DMS114 treated with DMSO at 0.1 percent for 48 hours (cell line): ENCODE results near the gene CYP3A7.
"Not testable (repeated sequence)": the region's sequence is repeated elsewhere in the genome, so short reads cannot be mapped to it uniquely, and the experiment has no call there.

Experiments used
- DNase-seq: peaks from one replicate; lab custom pipeline; 2025; ENCODE audit not compliant: unreplicated experiment; lab: John Stamatoyannopoulos, UW

Gene CYP3A7

GRCh38 chr7:99742737-99743394, 7.9 kb upstream of the CYP3A7 start:
- no peak for DNase-seq

DNA sequence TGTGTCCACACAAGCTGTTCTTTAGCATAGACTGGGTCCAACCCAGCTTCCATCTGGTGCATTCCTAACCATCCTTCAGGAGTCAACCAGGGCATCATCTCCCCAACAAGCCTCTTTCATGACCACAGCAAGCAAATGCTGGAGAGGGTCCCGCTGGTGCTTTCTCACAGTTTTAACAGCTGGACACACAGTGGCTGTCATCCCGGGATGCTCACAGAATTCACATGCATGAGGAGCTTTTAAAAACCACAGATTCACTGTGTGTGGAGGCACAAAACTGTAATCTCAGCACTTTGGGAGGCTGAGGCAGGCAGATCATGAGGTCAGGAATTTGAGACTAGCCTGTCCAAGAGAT, 6.4 kb upstream of the CYP3A7 start:
- DNase-seq = no peak

DNA sequence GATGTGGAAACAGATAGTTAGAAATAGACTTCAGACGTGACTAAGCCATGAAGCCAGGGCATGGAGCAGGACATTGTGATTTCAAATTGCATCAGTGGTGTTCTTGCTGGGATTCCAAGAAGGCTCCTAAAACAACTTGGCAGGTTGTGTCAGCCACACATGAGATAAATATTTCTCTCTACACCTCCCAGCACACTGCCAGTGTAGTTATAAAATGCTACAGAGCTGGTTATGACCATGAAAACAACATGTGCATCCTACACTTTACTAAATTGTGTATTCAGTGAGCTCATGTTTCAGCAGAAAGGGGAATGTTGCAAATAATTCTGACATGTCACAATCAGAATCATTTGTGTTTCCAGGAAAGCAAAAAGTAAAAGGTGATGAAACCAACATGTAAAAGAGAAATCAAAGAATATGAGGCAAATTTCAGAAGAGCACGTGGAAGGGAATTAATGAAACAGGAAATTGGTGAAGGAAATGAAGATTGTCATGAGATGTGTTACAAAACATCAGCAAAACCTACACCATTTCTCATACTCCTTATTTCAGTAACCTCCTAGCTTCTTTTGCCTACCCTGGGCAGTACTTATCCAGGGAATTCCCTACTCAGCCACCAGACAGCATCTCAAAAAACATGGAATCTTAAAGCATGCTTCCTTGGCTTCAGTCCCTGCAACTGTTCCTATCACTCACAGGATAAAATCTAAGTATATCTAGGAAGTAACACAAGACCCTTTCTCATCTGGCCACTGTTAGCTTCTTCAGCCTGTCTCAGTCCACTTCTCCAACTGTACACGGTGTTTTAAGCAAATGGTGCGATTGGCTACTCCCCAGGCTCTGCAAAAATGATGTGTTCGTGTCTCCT, 5.8 kb upstream of the CYP3A7 start:
- DNase-seq = no peak

DNA sequence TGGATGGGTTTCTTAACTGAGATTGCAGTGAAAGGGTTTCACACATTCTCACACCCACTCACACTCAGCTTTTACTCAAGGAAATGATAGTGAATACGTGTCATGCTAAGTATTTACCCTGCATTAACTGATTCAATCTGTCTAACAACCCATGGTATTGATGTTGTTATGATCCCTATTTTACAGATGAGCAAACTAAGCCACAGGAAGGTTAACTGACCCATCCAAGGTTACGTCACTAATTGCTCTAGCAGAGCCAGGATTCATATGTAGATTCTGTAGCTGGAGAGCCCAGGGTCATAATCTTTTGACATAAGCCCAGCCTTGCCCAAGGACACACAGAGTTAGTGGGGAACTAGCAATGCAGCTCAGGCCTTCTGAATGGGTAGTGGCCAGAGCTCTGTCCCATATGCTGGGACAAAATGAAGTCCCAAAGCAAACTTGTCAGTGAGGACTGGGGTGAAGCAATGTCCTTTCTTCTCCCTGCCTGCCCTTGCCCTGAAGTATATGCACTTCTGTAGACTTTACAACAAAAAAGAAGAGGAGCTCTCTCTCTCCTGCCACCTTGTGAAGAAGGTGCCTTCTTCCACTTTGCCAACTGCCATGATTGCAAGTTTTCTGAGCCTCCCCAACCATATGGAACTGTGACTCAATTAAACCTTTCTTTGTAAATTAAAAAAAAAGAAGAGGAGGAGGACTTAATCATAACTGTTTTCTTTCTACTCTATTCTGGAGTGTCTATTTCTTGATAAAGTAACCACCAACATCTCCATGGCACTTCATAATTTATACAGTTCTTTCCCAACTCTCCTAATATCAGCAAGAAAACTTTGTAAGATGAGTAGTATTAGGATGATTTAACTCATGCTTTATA, 4.9 kb upstream of the CYP3A7 start:
- no peak for DNase-seq

- no peak for DNase-seq
These were observed 2.7 kb upstream of the CYP3A7 start for GRCh38 chr7:99737726-99738125.

DNA sequence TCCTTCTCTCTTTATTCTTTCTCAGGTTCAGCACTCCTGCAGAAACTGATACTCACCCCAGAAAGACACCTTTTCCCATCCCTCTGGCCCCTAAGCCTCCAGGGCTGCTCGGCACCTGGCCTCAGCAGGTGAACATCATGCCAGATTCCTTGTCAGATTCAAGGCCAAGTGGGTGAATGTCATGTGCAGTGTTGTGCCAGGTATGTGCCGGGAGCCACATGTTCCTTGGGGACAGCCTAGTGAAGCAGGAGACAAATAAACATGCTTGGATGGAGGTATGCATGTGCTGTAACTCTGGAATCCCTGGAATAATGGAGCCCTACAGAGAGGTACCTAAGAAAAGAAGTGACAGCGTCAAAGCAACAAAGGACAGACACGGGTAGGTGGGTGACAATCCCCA, 1.7 kb upstream of the CYP3A7 start:
- not testable (repeated sequence) for DNase-seq

- no peak for DNase-seq
These were observed 1.5 kb downstream of the CYP3A7 start for GRCh38 chr7:99733448-99733847.

GRCh38 chr7:99733003-99733402, 2.0 kb downstream of the CYP3A7 start:
- no peak for DNase-seq

DNA sequence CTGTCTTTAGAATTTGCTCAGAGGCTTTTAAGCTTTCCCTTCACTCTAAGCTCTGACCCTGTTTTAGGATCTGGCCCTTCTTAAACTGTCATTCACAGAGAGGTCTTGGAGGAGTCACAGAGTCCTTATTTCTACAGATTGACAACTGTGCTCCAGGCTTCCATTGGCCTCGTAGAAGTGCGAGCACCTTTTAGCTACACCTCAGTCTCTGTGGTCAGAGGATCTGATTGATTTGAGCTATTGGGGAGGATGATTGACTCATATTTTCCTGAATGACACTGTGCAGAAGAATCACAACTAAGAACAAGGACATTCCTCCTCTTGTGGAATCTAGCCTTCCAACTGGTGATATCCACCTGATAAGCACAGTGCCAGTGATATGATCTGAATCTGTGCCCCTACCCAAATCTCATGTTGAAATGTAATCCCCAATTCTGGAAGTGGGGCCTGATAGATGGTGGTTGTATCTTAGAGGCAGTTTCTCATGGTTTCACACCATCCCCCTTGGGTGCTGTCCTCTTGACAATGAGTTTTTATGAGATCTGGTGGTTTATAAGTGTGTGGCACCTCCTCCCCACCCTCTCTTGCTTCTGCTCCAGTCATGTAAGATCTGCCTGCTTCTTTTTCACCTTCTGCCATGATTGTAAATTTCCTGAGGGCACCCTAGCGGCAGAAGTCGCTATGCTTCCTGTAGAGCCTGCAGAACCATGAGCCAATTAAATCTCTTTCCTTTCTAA, 3.2 kb downstream of the CYP3A7 start:
- no peak for DNase-seq

GRCh38 chr7:99730992-99731391, 4.0 kb downstream of the CYP3A7 start:
- no peak for DNase-seq

DNA sequence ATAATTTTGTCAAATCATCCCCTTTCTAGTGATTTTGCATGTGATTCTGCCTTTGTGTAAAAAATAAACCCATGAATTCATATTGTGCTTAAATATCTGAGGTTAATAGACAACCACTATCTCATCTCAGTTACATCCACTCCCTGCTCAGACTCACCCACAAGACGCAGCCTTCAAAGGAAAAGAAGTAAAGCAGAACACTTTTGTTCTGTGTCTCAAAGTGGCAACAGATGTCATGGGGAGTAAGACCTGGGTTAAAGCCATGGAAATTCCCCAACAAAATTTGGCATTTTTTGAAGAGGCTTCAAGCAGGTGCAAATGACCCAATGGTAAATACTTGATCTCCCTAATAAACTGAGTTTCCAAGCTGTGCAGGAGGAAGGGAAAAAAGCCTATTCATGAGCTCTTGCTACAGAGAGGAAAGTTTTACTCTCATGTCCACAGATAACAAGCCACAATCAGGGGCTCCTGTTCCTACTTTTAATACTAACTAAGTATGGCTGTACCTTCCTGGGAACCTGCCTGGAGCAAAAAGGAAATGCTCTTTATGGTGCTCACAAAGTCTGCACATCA, 4.7 kb downstream of the CYP3A7 start:
- DNase-seq = no peak

DNA sequence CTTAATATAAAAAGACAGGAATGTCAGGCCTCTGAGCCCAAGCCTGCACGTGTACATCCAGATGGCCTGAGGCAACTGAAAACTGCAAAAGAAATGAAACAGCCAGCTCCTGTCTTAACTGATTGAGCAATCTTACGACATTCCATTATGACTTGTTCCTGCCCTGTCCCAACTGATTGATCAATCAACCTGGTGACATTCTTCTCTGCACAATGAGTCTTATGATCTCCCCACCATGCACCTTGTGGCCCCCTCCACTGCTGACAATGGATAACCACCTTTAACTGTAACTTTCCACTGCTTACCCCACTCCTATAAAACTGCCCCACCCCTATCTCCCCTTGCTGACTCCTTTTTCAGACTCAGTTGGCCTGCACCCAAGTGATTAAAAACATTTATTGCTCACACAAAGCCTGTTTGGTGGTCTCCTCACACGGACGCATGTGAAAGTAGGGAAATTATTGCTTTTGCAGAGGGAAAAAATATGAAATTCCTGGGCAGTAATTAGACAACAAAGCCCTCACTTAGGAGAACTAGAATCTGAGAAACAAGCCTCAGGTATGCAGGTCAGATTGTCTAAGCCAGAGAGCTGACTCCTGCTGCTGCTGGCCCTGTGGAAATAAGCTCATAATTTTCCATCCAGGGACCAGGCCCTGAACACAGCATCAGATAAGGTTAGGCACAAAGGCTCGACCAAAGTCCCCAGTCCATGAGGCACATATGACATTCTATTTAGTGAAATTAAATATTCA, 5.3 kb downstream of the CYP3A7 start:
- no peak for DNase-seq

- no peak for DNase-seq
These were observed 6.4 kb downstream of the CYP3A7 start for GRCh38 chr7:99728615-99729014.

DNA sequence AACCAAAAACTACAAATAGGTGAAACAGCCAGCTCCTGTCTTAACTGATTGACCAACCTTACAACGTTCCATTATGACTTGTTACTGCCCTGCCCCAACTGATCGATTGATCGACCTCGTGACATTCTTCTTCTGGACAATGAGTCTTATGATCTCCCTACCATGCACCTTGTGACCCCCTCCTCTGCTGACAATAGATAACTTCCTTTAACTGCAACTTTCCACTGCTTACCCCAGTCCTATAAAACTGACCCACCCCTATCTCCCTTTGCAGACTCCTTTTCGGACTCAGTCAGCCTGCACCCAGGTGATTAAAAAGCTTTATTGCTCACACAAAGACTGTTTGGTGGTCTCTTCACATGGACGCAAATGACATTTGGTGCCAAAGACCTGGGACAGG, 11.8 kb downstream of the CYP3A7 start:
- not testable (repeated sequence) for DNase-seq

- DNase-seq = no peak
These were observed 14.0 kb downstream of the CYP3A7 start for GRCh38 chr7:99720800-99721595.

DNA sequence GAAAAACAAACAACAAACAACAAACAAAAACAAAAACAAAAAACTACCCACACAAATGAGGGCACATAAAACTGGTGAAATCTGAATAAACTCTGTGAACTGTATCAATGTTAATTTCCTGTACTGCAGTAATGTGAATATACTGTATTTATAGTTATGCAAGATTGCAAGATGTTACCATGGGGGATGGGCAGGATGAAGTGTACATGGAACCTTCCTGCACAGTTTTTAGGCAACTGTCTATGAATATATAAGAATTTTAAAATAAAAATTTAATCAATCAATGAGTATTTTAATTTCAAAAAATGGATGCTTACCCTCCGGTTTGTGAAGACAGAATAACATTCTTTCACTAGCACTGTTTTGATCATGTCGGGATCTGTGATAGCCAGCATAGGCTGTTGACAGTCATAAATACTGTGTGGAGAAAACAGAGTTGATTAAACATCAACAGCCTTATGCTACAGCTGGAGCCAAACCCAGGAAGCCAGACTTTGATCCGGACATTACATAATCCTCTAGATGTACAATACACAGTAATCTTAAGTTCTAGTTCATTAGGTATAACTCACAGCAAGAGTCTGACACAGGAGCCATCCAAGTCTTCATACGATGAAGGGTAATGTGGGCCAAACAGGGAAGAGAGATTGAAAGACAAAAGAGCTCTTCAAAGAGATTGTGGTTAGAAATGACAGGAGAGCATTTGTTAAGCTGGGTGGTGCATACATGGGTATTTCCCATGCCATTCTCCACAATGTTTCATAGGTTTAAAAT, 14.8 kb downstream of the CYP3A7 start:
- DNase-seq = no peak

DNA sequence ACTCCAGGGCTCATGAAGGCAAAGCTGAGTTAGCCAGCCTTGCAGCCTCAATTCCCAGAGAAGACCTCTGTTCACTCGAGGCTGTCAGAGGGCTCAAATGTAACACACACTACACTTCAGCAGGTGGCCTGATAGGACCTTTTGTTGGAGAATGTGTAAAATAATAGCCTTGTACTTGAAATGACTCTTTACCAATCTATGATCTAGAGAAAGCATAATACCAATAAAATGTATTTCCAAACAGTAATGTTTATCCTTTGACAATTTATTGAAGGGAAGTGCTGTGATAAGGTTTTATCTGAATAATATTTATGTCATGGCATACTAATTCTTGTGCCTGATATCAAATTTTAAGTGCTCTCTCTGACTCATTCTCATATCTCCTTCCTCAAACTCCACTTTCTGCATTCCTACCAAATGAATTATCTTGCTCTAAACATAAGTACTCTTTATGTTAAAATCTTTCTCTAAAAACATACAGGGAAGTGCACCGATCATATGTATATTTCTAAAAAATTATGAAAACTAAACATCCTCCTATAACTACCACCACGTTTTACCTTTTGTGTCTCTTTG, 20.9 kb downstream of the CYP3A7 start:
- DNase-seq = no peak
